Stomach (tissue), 9 donors: Measurements from ENCODE around the gene GLYR1. TPM values are rescaled to one million over a fixed set of nuclear protein-coding genes. Genes with fewer than 3 reads are reported as not detected.
A peak's percentile ranks its signal among the peaks of the same experiment; 100 is the strongest.

ENCODE experiments used
- DNase-seq, 2 donors: peaks; one replicate each; pipeline versions ENCODE4 v3.0.0 to v3.0.0-alpha.2; 2013 to 2019
- H3K27ac ChIP-seq, 5 donors: fragments of 200-600 bp in 4 of 5; sonication (generic) in 4 of 5; one replicate each; pipeline ENCODE4 v1.5.1; 2013 to 2019; ENCODE audit warnings: mild to moderate bottlenecking in 1 of 5, moderate library complexity in 1 of 5
- H3K27me3 ChIP-seq, 3 donors: fragments of 200-600 bp; sonication (generic); one replicate each; pipeline ENCODE4 v1.5.1; 2017 to 2019; ENCODE audit warnings: mixed run types in 1 of 3
- H3K36me3 ChIP-seq, 4 donors: fragments of 200-600 bp; sonication (generic); 1 replicate in 3 of 4; 2 replicates in 1 of 4; pipeline ENCODE4 v1.5.1; 2016 to 2019
- H3K4me1 ChIP-seq, 4 donors: fragments of 200-600 bp; sonication (generic); one replicate each; pipeline ENCODE4 v1.5.1; 2016 to 2019
- H3K4me3 ChIP-seq, 4 donors: fragments of 200-600 bp; sonication (generic) in 3 of 4; one replicate each; pipeline ENCODE4 v1.5.1; 2016 to 2019; ENCODE audit warnings: mild to moderate bottlenecking in 1 of 4
- H3K9me3 ChIP-seq, 4 donors: fragments of 200-600 bp; sonication (generic); one replicate each; pipeline ENCODE4 v1.5.1; 2016 to 2019
- EP300 ChIP-seq: sonication (generic); formaldehyde crosslinking; IDR thresholded peaks from one replicate; pipeline ENCODE4 v1.6.1; 2017; ENCODE audit warnings: antibody characterized with exemption
- POLR2A ChIP-seq, 4 donors: fragments of 450-650 bp; IDR thresholded peaks; one replicate each; pipeline ENCODE4 v1.6.1; 2016; ENCODE audit warnings: antibody characterized with exemption in 4 of 4, control low read depth in 2 of 4, mild to moderate bottlenecking in 1 of 4, moderate library complexity in 1 of 4
- POLR2AphosphoS5 ChIP-seq, 3 donors: sonication (generic); formaldehyde crosslinking; IDR thresholded peaks; one replicate each; pipeline ENCODE4 v1.6.1; 2016; ENCODE audit warnings: antibody characterized with exemption in 3 of 3
- WGBS, 5 donors: extraction: QIAGEN DNeasy Blood & Tissue Kit in 3 of 5; methylation state at CpG; one replicate each; pipeline versions ENCODE4 v1.1.5 to v1.1.7; 2013 to 2018; 5-methylcytosine and 5-hydroxymethylcytosine counted together
- intact Hi-C: fragments of 100-400 bp; cut with DNase I; formaldehyde crosslinking; loops from one replicate; pipeline ENCODE4 v1.15.1; 2023; ENCODE audit warnings: low total_unique reads
- polyA plus RNA-seq, 3 donors: library from polyadenylated mRNA; stranded (reverse); fragments of 200-250 nt; gene quantifications; one replicate each; pipeline ENCODE4 v1.2.3, GENCODE V29; 2013
- total RNA-seq, 5 donors: library from RNA; depleted of rRNA; stranded (reverse); fragments of >200 nt; gene quantifications; one replicate each; pipeline versions ENCODE4 v1.1.0 to v1.2.3, GENCODE V29; 2014 to 2016
- TF ChIP-seq, protein P1 (sequence below), 7 experiments: fragments of 450-650 bp in 4 of 7; fragments of 200-600 bp in 3 of 7; sonication (generic) in 3 of 7; IDR thresholded peaks; one replicate each; pipeline ENCODE4 v1.5.1; 2016 to 2019; ENCODE audit warnings: antibody characterized with exemption in 7 of 7, control low read depth in 2 of 7, mild to moderate bottlenecking in 1 of 7
- donor health status: healthy with polysubstance abuse.
- donor health status: Bipolar disorder and iron deficiency.
- donor health status: healthy.

GLYR1 gene
- total and polyA plus RNA-seq, 8 donors, result 29.3 to 187 (median 62.8) TPM

DNA sequence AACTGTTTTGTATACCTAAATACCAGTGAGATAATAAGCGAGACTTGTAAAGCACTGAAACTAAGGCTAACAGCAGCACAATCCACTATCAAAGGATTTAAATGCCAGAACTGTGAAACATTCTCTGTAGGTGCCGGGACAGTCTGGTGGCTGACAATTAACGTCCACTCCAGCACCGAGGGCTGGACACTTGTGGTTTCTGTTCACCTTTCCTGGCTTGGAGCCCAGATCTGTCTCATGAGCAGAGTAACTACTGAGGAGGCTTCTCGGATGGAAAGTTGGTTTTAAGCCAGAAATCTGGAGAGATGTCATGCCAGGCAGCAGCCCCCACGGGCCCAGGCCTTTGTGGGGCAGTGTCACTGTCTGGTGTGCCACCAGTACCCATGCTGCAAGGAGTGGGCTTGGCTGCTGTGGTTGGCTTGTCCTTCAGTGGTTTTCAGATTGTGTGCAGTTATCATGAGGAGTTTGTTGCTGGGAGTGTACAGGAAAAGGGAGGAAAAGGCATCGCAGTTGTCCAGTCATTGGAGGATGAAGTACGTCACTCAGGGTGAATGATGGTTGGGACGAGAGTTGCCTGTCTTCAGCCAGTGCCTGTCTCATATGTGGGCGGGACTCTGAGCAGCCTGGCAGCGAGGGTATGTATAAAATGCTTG, 35.7 kb upstream of the GLYR1 start:
- Histone ChIP-seq H3K27me3 (no peaks in the 10 kb centered on the region), H3K4me1 (peaks cover 0 to 17% (median 12%) of the 10 kb centered on the region in 4 donors), H3K9me3 (no peaks in the 10 kb centered on the region), H3K27ac (peak overlapping the region in 1 of 5 donors; percentile 43), H3K4me3 (no peak overlapping the region), H3K36me3 (peaks cover 98 to 100% (median 99%) of the 10 kb centered on the region in 4 donors)
- WGBS, 5 donors, result 52 to 65% (median 56%) methylated on average over 11 of the region's 11 CpGs
- peak; percentile 61 to 69 for DNase-seq
- no peak for TF ChIP-seq POLR2A (IDR thresholded peaks at IDR 0.05)
- no peak for TF ChIP-seq EP300
- TF ChIP-seq, protein P1, sequence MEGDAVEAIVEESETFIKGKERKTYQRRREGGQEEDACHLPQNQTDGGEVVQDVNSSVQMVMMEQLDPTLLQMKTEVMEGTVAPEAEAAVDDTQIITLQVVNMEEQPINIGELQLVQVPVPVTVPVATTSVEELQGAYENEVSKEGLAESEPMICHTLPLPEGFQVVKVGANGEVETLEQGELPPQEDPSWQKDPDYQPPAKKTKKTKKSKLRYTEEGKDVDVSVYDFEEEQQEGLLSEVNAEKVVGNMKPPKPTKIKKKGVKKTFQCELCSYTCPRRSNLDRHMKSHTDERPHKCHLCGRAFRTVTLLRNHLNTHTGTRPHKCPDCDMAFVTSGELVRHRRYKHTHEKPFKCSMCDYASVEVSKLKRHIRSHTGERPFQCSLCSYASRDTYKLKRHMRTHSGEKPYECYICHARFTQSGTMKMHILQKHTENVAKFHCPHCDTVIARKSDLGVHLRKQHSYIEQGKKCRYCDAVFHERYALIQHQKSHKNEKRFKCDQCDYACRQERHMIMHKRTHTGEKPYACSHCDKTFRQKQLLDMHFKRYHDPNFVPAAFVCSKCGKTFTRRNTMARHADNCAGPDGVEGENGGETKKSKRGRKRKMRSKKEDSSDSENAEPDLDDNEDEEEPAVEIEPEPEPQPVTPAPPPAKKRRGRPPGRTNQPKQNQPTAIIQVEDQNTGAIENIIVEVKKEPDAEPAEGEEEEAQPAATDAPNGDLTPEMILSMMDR (IDR thresholded peaks at IDR 0.05), result no peak
- TF ChIP-seq POLR2AphosphoS5 (IDR thresholded peaks at IDR 0.05), result no peak
- intact Hi-C loops, result loop anchor here (10.0 kb wide), 1 partner anchor 52 kb away; the partner anchor contains the start of gene PPL

DNA sequence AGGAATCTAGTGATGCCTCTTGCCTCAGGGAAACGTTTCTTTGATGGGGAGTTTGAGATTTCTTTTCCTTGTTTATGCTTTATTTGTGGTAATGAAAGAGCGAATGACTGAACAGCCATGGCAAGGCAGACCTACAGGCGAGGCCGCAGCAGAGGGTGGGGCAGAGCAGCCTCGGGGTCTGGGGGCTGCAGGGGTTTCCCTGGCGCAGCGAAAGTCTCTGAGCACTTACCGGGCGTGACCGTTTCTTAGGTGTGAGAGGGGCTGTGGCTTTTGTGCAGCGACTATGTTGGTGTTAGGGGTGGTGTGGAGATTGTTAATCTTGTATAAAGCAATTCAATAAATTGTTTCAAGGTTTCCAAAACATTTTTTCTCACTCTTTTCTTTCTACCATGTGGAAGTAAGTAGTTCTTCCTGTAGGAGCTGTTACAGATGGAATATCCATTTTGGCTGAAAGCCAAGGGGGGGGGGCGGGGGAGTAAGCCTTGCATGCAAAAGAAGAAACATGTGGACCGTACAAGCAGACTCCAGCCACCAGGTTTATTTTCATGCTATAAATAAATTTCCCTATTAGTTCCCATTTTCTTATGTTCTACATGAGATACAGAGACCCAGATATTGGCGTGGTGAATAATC, 35.0 kb upstream of the GLYR1 start:
- TF ChIP-seq POLR2AphosphoS5 (IDR thresholded peaks at IDR 0.05) (no peak), EP300 (no peak), POLR2A (IDR thresholded peaks at IDR 0.05) (no peak)
- TF ChIP-seq, protein P1 (IDR thresholded peaks at IDR 0.05), result no peak
- DNase-seq, result peak in 1 of 2 donors; percentile 79
- intact Hi-C loops, result loop anchor here (10.0 kb wide), 1 partner anchor 53 kb away; the partner anchor contains the start of gene PPL
- 54 to 60% (median 57%) methylated on average over 14 of the region's 14 CpGs for WGBS, 5 donors
- Histone ChIP-seq H3K9me3 (no peaks in the 10 kb centered on the region), H3K4me3 (no peak overlapping the region), H3K36me3 (peaks cover 98 to 100% (median 99%) of the 10 kb centered on the region in 4 donors), H3K27ac (peak overlapping the region in 1 of 5 donors; percentile 43), H3K4me1 (peaks cover 0 to 17% (median 12%) of the 10 kb centered on the region in 4 donors), H3K27me3 (no peaks in the 10 kb centered on the region)

DNA sequence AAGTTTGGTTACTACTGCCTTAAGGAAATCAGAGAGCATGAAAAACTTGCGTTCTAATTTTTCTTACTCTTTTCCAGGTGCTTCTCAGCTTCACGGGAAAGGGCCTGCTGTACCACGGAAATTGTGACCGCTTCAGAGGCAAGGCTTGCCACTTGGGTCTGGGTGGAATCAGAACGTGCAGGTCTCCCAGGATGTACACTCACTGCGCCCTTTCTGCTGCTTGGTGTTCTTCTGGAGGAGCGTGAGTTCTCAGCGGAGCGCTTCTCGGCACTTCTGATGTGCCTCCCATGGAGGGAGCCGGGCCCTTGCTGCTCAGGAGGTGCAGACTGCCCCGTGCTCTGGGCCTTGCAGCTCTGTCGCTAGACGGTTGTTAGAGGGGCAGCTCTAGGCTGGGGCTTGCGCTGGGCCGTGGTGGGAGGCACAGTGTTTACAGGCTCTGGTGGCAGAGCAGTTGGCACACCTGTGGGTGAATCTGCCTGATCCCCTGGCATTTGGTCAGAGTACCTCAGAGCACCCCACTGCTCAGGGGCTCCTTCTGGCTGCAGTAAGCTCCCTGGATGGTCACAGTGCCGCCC, 33.0 kb upstream of the GLYR1 start:
- peaks cover 0 to 17% (median 12%) of the 10 kb centered on the region in 4 donors for H3K4me1 ChIP-seq
- no peaks in the 10 kb centered on the region for H3K9me3 ChIP-seq
- TF ChIP-seq POLR2A (IDR thresholded peaks at IDR 0.05) (no peak), POLR2AphosphoS5 (IDR thresholded peaks at IDR 0.05) (no peak), EP300 (no peak)
- TF ChIP-seq, protein P1 (IDR thresholded peaks at IDR 0.05), result no peak
- no peak overlapping the region for H3K4me3 ChIP-seq
- H3K36me3 ChIP-seq, result peaks cover 92 to 100% (median 99%) of the 10 kb centered on the region in 4 donors
- intact Hi-C loops, result loop anchor here (10.0 kb wide), 1 partner anchor 55 kb away; the partner anchor contains the start of gene PPL
- DNase-seq, result no peak
- WGBS, 5 donors, result 88 to 96% (median 95%) methylated on average over 6 to 17 of the region's 17 CpGs
- H3K27ac ChIP-seq, result no peak overlapping the region
- H3K27me3 ChIP-seq, result no peaks in the 10 kb centered on the region

DNA sequence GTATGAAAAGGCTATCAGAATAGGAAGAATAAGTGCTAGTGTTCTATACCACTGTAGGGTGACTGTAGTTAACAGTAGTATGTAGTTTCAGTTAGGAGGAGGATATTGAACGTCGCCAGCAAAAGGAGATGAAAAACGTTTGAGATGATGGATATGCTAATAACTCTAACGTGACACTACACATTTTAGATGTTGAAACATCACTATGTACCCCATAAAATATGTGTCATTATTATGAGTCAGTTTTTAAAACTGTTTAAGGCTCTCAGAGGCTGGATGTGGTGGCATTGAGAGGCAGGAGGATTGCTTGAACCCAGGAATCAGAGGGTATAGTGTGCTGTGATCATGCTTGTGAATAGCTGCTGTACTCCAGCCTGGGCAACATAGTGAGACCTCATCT, 32.0 kb upstream of the GLYR1 start:
- H3K4me1 ChIP-seq, result peaks cover 0 to 17% (median 12%) of the 10 kb centered on the region in 4 donors

More for the DNA sequence above, 32.0 kb upstream of the GLYR1 start:
- Histone ChIP-seq H3K9me3 (no peaks in the 10 kb centered on the region), H3K4me3 (no peak overlapping the region), H3K27me3 (no peaks in the 10 kb centered on the region), H3K36me3 (peaks cover 93 to 100% (median 99%) of the 10 kb centered on the region in 4 donors), H3K27ac (no peak overlapping the region)
- TF ChIP-seq EP300, result no peak
- TF ChIP-seq POLR2A (IDR thresholded peaks at IDR 0.05), result no peak
- TF ChIP-seq, protein P1 (IDR thresholded peaks at IDR 0.05), result no peak
- TF ChIP-seq POLR2AphosphoS5 (IDR thresholded peaks at IDR 0.05), result no peak
- no peak for DNase-seq
- 71 to 85% (median 77%) methylated on average over 4 of the region's 4 CpGs for WGBS, 5 donors
- intact Hi-C loops, result no loop called here
